Tibial nerve (tissue), 4 donors: Measurements from ENCODE around the gene P2RX6. TPM values are rescaled to one million over a fixed set of nuclear protein-coding genes. Genes with fewer than 3 reads are reported as not detected.

Source experiments
- DNase-seq, 2 donors: peaks; one replicate each; pipeline ENCODE4 v3.0.0-alpha.2; 2019; ENCODE audit warnings: low spot score in 2 of 2
- H3K27ac ChIP-seq, 4 donors: fragments of 200-600 bp; sonication (generic) in 3 of 4; one replicate each; pipeline ENCODE4 v1.5.1; 2017 to 2019; ENCODE audit warnings: mild to moderate bottlenecking in 1 of 4
- H3K27me3 ChIP-seq, 2 donors: fragments of 200-600 bp; sonication (generic) in 1 of 2; one replicate each; pipeline versions ENCODE4 v1.5.1 to v1.6.0; 2017 to 2019
- H3K36me3 ChIP-seq, 3 donors: fragments of 200-600 bp; sonication (generic); one replicate each; pipeline ENCODE4 v1.5.1; 2018 to 2019
- H3K4me1 ChIP-seq, 4 donors: fragments of 200-600 bp; sonication (generic) in 3 of 4; one replicate each; pipeline ENCODE4 v1.5.1; 2017 to 2019
- H3K4me3 ChIP-seq, 4 donors: fragments of 200-600 bp; sonication (generic) in 3 of 4; one replicate each; pipeline ENCODE4 v1.5.1; 2017 to 2019; ENCODE audit warnings: mild to moderate bottlenecking in 1 of 4, moderate library complexity in 1 of 4
- H3K9me3 ChIP-seq, 4 donors: fragments of 200-600 bp; sonication (generic) in 3 of 4; one replicate each; pipeline ENCODE4 v1.5.1; 2017 to 2019
- EP300 ChIP-seq, 2 donors: sonication (generic); formaldehyde crosslinking; IDR thresholded peaks; one replicate each; pipeline ENCODE4 v1.6.1; 2017; ENCODE audit warnings: antibody characterized with exemption in 2 of 2, mild to moderate bottlenecking in 1 of 2
- POLR2A ChIP-seq, 2 donors: fragments of 450-650 bp; IDR thresholded peaks; one replicate each; pipeline ENCODE4 v1.6.1; 2017; ENCODE audit warnings: antibody characterized with exemption in 2 of 2, mild to moderate bottlenecking in 2 of 2, moderate library complexity in 2 of 2
- WGBS, 2 donors: methylation state at CpG; one replicate each; pipeline ENCODE4 v1.1.5; 2018; 5-methylcytosine and 5-hydroxymethylcytosine counted together
- total RNA-seq, 4 donors: library from RNA; depleted of rRNA; stranded (reverse); fragments of >200 nt; gene quantifications; one replicate each; pipeline ENCODE4 v1.1.0, GENCODE V29; 2016
- TF ChIP-seq, protein P1 (sequence below), 5 experiments: fragments of 200-600 bp in 3 of 5; fragments of 450-650 bp in 2 of 5; sonication (generic) in 3 of 5; IDR thresholded peaks; one replicate each; pipeline ENCODE4 v1.5.1; 2016 to 2019; ENCODE audit warnings: antibody characterized with exemption in 5 of 5, mild to moderate bottlenecking in 3 of 5, moderate library complexity in 2 of 5

P2RX6 gene
- total RNA-seq, 4 donors from 2014 or later = 0.63 to 3.3 (median 0.78) TPM

DNA sequence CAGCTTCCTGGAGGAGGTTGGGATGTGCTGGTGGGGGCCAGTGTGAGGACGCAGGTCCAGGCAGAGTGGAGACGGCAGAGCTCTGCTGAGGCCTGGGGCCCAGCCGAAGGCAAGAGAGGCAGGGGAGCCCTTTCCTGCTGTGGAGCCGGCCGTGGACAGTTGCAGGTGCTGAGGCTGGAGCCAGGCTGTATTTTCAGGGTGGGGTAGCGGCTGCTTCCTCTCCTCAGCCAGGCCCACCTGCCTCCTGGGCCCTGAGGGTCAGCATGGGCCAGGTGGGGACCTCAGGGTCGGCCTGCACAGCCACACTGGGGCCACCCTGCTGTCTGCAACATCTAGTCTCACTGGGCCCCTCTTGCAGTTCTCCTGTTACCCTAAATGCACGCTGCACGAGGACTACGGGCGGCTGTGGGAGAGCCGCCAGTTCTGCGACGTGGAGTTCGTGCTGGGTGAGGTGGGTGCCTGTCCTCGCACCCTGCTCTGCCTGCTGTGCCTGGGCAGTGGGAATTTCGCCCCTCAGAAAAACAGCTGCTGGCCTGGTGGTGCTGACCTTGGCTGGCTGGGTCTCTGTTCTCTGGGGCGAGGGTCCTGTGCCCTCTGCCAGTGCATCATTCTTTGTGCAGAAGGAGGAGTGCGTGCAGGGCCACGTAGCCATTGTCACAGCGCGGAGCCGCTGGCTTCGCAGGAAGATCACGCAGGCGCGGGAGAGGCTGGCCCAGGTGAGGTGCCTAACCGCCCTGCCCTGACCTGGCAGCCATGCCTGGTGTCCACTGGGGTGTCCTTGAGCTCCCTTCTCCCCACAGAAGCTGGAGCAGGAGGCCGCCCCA is 21.4 kb upstream of the P2RX6 start:
- Histone ChIP-seq H3K4me1 (no peaks in the 10 kb centered on the region), H3K9me3 (no peaks in the 10 kb centered on the region), H3K27ac (no peak overlapping the region), H3K27me3 (no peaks in the 10 kb centered on the region), H3K4me3 (no peak overlapping the region), H3K36me3 (peaks cover 3 to 100% (median 4%) of the 10 kb centered on the region in 3 donors)
- DNase-seq = no peak
- WGBS, 2 donors = 92 to 97% methylated on average over 17 of the region's 29 CpGs
- TF ChIP-seq POLR2A (IDR thresholded peaks at IDR 0.05) = no peak
- TF ChIP-seq, protein P1, sequence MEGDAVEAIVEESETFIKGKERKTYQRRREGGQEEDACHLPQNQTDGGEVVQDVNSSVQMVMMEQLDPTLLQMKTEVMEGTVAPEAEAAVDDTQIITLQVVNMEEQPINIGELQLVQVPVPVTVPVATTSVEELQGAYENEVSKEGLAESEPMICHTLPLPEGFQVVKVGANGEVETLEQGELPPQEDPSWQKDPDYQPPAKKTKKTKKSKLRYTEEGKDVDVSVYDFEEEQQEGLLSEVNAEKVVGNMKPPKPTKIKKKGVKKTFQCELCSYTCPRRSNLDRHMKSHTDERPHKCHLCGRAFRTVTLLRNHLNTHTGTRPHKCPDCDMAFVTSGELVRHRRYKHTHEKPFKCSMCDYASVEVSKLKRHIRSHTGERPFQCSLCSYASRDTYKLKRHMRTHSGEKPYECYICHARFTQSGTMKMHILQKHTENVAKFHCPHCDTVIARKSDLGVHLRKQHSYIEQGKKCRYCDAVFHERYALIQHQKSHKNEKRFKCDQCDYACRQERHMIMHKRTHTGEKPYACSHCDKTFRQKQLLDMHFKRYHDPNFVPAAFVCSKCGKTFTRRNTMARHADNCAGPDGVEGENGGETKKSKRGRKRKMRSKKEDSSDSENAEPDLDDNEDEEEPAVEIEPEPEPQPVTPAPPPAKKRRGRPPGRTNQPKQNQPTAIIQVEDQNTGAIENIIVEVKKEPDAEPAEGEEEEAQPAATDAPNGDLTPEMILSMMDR (IDR thresholded peaks at IDR 0.05) = no peak
- no peak for TF ChIP-seq EP300 (IDR thresholded peaks at IDR 0.05)

DNA sequence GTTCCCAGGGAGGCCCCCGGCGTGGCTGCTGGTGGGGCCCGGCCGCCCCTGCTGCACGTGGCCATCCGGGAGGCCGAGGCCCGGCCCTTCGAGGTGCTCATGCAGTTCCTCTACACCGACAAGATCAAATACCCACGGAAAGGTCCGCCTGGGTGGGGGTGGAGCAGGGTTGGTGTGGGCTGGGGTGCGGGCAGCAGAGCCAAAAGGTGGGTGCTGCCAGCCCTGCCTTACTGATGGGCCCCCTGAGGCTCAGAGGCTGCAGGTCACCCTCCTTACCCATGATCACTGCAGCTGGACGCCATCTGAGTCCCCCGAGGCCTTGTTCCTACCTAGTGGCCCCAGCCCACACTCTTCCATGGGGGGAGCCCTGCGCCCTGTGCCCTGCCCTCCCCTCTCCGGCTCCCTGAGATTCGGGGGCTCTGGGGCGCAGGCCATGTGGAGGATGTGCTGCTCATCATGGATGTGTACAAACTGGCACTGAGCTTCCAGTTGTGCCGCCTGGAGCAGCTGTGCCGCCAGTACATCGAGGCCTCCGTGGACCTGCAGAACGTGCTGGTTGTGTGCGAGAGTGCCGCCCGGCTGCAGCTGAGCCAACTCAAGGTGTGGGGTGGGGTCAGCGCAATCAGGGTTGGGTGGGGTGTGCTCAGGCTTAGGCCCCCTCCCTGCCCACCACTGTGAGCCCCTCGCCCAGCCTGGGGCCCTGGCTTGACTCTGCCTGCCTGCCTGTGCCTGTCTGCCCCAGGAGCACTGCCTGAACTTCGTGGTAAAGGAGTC is 20.6 kb upstream of the P2RX6 start:
- H3K27ac ChIP-seq = no peak overlapping the region
- 87 to 90% methylated on average over 17 to 23 of the region's 30 CpGs for WGBS, 2 donors
- no peak for DNase-seq
- peaks cover 0 to 5% (median 0%) of the 10 kb centered on the region in 4 donors for H3K4me1 ChIP-seq
- no peak overlapping the region for H3K4me3 ChIP-seq
- H3K36me3 ChIP-seq = peaks cover 3 to 100% (median 4%) of the 10 kb centered on the region in 3 donors
- no peaks in the 10 kb centered on the region for H3K9me3 ChIP-seq
- H3K27me3 ChIP-seq = no peaks in the 10 kb centered on the region
- TF ChIP-seq POLR2A (IDR thresholded peaks at IDR 0.05) (no peak), EP300 (IDR thresholded peaks at IDR 0.05) (no peak)
- TF ChIP-seq, protein P1 (IDR thresholded peaks at IDR 0.05) = no peak

DNA sequence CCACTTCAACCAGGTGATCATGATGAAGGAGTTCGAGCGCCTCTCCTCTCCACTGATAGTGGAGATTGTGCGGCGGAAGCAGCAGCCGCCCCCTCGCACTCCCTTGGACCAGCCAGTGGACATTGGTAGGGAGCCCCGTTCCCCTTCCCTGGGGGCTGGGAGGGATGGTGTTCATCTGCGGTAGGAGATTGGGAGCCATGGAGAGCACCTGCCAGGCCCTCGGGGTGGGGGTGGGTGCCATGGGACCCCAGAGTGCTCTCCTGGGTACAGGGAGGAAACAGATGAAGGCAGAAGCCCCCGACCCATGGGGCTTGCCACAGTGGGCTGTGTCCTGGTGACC is 20.1 kb upstream of the P2RX6 start:
- WGBS, 2 donors = 87 to 91% methylated on average over 8 to 10 of the region's 10 CpGs
- H3K36me3 ChIP-seq = peaks cover 3 to 100% (median 7%) of the 10 kb centered on the region in 3 donors
- H3K4me3 ChIP-seq = no peak overlapping the region

DNA sequence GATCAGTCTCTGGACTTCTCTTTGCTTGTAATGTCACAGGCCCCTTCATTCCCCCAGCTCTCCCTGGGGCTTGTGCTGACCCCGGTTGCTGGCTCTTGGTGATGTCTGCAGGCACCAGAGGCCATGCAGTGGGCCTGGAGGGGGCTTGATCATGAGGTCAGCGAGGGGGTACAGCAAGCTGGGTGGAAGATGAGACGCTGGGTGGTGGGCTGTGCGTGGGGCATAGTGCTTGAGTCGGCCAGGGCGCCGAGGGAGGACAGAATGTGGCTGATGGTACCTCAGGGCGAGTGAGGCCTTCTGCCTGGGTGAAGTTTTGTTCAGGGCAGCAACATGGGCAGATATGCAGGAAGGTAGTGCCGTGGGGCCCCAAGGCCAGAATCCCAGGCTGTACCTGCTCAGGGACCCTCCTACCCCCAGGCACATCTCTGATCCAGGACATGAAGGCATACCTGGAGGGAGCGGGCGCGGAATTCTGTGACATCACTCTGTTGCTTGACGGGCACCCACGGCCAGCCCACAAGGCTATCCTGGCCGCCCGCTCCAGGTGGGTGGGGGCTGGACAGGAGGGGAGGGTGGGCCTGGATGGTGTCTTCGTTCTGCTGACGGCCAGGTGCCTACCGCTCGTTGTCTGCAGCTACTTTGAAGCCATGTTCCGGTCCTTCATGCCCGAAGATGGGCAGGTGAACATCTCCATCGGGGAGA is 19.5 kb upstream of the P2RX6 start:
- DNase-seq = no peak
- H3K4me1 ChIP-seq = peaks cover 0 to 17% (median 9%) of the 10 kb centered on the region in 4 donors
- TF ChIP-seq, protein P1 (IDR thresholded peaks at IDR 0.05) = no peak
- TF ChIP-seq POLR2A (IDR thresholded peaks at IDR 0.05) (no peak), EP300 (IDR thresholded peaks at IDR 0.05) (no peak)
- H3K27me3 ChIP-seq = no peaks in the 10 kb centered on the region
- H3K9me3 ChIP-seq = no peaks in the 10 kb centered on the region
- H3K36me3 ChIP-seq = peaks cover 3 to 100% (median 12%) of the 10 kb centered on the region in 3 donors
- H3K27ac ChIP-seq = no peak overlapping the region
- no peak overlapping the region for H3K4me3 ChIP-seq
- WGBS, 2 donors = 87% methylated on average over 15 to 23 of the region's 23 CpGs

More for the DNA sequence above, 20.1 kb upstream of the P2RX6 start:
- Histone ChIP-seq H3K9me3 (no peaks in the 10 kb centered on the region), H3K4me1 (peaks cover 0 to 11% (median 3%) of the 10 kb centered on the region in 4 donors), H3K27me3 (no peaks in the 10 kb centered on the region), H3K27ac (no peak overlapping the region)
- TF ChIP-seq POLR2A (IDR thresholded peaks at IDR 0.05) = no peak
- TF ChIP-seq, protein P1 (IDR thresholded peaks at IDR 0.05) = no peak
- TF ChIP-seq EP300 (IDR thresholded peaks at IDR 0.05) = no peak
- DNase-seq = no peak
